ENCODE results near the gene UTS2R. TPM values are rescaled to one million over a fixed set of nuclear protein-coding genes. Genes with fewer than 3 reads are reported as not detected.

UTS2R gene
- polyA plus RNA-seq, 1 of the 3 experiments (the other 2 are of a cell fraction), result not detected

DNA sequence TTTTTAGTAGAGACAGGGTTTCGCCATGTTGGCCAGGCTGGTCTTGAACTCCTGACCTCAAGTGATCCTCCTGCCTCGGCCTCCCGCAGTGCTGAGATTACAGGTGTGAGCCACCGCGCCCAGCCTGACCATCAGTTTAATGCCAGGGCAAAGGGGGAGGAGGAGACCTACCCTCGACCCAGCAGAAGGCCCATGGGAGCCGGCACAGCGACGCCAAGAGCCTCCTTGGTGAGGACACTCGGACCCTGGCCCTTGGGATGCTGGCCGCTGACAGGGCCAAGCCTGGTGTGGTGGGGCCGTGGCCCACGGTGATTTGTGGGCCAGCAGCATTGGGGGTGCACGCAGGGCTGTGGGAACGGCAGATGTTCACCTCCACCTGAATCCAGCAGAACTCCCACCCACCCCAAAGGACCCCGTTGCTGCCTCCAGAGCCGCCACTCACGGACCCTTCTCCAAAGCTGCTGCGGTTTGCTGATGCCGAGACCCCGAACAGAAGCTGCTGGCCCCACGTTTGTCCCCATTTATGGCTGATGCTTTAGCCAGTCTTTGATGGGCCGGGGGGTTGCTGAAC is 20.0 kb downstream of the UTS2R start:
- DNase-seq, result no peak
- Histone ChIP-seq H4K20me1 (ENCODE audit: insufficient read depth) (peaks cover 2% of the 10 kb centered on the region; the same call in 1 of the 2 replicates), H3K4me3 (ENCODE audit: low read depth in 2 of 2, low read length in 1 of 2) (no peak overlapping the region), H3F3A (replicated peaks; ENCODE audit: insufficient read depth) (peaks cover 5% of the 10 kb centered on the region), H3K9me2 (no peaks in the 10 kb centered on the region), H2AFZ (ENCODE audit: low read depth) (no peak overlapping the region), H3K4me1 (ENCODE audit: control insufficient read depth in 1 of 2, insufficient read depth in 2 of 2, low read depth in 1 of 2, low read length in 1 of 2) (peaks cover 0 to 20% of the 10 kb centered on the region in 2 experiments; a peak in 1 of 4 replicates), H3K9ac (no peak overlapping the region), H3K36me3 (replicated peaks in 1 of 2; ENCODE audit: control insufficient read depth in 1 of 2, insufficient read depth in 2 of 2, low read length in 1 of 2) (peaks cover 0 to 2% of the 10 kb centered on the region in 2 experiments), H3K27ac (ENCODE audit: low read depth in 2 of 2, low read length in 1 of 2) (no peak overlapping the region), H3K79me2 (ENCODE audit: insufficient read depth) (no peaks in the 10 kb centered on the region), H3K9me3 (no peaks in the 10 kb centered on the region), H3K27me3 (ENCODE audit: insufficient read depth) (no peaks in the 10 kb centered on the region), H3K4me2 (no peak overlapping the region)
- no peak for TF ChIP-seq FOXM1 (IDR thresholded peaks at IDR 0.05; ENCODE audit: low read depth)
- TF ChIP-seq RXRA (IDR thresholded peaks at IDR 0.05; ENCODE audit: borderline replicate concordance, low read depth), result no peak
- TF ChIP-seq TAF1 (IDR thresholded peaks at IDR 0.05; ENCODE audit: borderline replicate concordance, low read depth, low read length), result no peak
- TF ChIP-seq TCF12 (IDR thresholded peaks at IDR 0.05), result no peak
- no peak for TF ChIP-seq USF2 (IDR thresholded peaks at IDR 0.05; ENCODE audit: borderline replicate concordance, low read depth, low read length)
- no peak for TF ChIP-seq NFIC (IDR thresholded peaks at IDR 0.05; ENCODE audit: borderline replicate concordance)
- TF ChIP-seq GATA2 (CRISPR knock-in tag; IDR thresholded peaks at IDR 0.05), result no peak
- no peak for TF ChIP-seq FOSL2 (IDR thresholded peaks at IDR 0.05; ENCODE audit: borderline replicate concordance, low read depth)
- TF ChIP-seq SMC3 (IDR thresholded peaks at IDR 0.05; ENCODE audit: low read depth, low read length), result no peak
- TF ChIP-seq PBX3 (IDR thresholded peaks at IDR 0.05), result no peak
- TF ChIP-seq CTCF (IDR thresholded peaks at IDR 0.05), result no peak
- no peak for TF ChIP-seq GABPA (IDR thresholded peaks at IDR 0.05; ENCODE audit: low read depth)
- WGBS (ENCODE audit: low lambda C conversion rate), result 92% methylated on average over 18 of the region's 23 CpGs
- CTCF ChIA-PET, result interaction anchor here (1.5 kb wide), 1 partner anchor 163 kb away, joined by 3 read pairs; no protein-coding TSS in a partner anchor
- POLR2A ChIA-PET, result no interaction called here

GRCh38 chr17:82392209-82392920 is 20.8 kb downstream of the UTS2R start:
- H3K9me2 ChIP-seq, result no peaks in the 10 kb centered on the region
- no peak overlapping the region for H3K4me3 ChIP-seq (ENCODE audit: low read depth in 2 of 2, low read length in 1 of 2)
- CTCF ChIA-PET, result interaction anchor here (1.5 kb wide), 1 partner anchor 162 kb away, joined by 3 read pairs; no protein-coding TSS in a partner anchor
- no peak overlapping the region for H3K9ac ChIP-seq
- H3K4me2 ChIP-seq, result no peak overlapping the region
- WGBS (ENCODE audit: low lambda C conversion rate), result 96% methylated on average over 28 of the region's 28 CpGs
- H4K20me1 ChIP-seq (ENCODE audit: insufficient read depth), result peaks cover 2% of the 10 kb centered on the region; the same call in 1 of the 2 replicates
- H3K27me3 ChIP-seq (ENCODE audit: insufficient read depth), result no peaks in the 10 kb centered on the region
- H3K27ac ChIP-seq (ENCODE audit: low read depth in 2 of 2, low read length in 1 of 2), result no peak overlapping the region
- no peak for DNase-seq
- peaks cover 0 to 2% of the 10 kb centered on the region in 2 experiments for H3K36me3 ChIP-seq (replicated peaks in 1 of 2; ENCODE audit: control insufficient read depth in 1 of 2, insufficient read depth in 2 of 2, low read length in 1 of 2)
- peaks cover 10% of the 10 kb centered on the region for H3F3A ChIP-seq (replicated peaks; ENCODE audit: insufficient read depth)
- H3K79me2 ChIP-seq (ENCODE audit: insufficient read depth), result no peaks in the 10 kb centered on the region
- no peak overlapping the region for H2AFZ ChIP-seq (ENCODE audit: low read depth)
- no peaks in the 10 kb centered on the region for H3K9me3 ChIP-seq
- POLR2A ChIA-PET, result no interaction called here
- H3K4me1 ChIP-seq (ENCODE audit: control insufficient read depth in 1 of 2, insufficient read depth in 2 of 2, low read depth in 1 of 2, low read length in 1 of 2), result peaks cover 0 to 19% of the 10 kb centered on the region in 2 experiments; a peak in 2 of 4 replicates
- TF ChIP-seq TCF12 (IDR thresholded peaks at IDR 0.05) (no peak), EP300 (IDR thresholded peaks at IDR 0.05; ENCODE audit: borderline replicate concordance in 1 of 2, low read depth in 1 of 2, low read length in 1 of 2) (no peak), FOXM1 (IDR thresholded peaks at IDR 0.05; ENCODE audit: low read depth) (no peak), SIN3A (IDR thresholded peaks at IDR 0.05; ENCODE audit: borderline replicate concordance, low read depth, low read length) (no peak), USF1 (IDR thresholded peaks at IDR 0.05; ENCODE audit: borderline replicate concordance, low read depth) (no peak), FOXJ3 (CRISPR knock-in tag; IDR thresholded peaks at IDR 0.05) (no peak), CTCF (IDR thresholded peaks at IDR 0.05) (no peak), SMC3 (IDR thresholded peaks at IDR 0.05; ENCODE audit: low read depth, low read length) (no peak), FOSL2 (IDR thresholded peaks at IDR 0.05; ENCODE audit: borderline replicate concordance, low read depth) (no peak), POLR2AphosphoS5 (IDR thresholded peaks at IDR 0.05; ENCODE audit: low read depth, low read length) (no peak)
